Tibial nerve (tissue), 3 donors: ENCODE results near the gene XRCC4.

Experiments
- CTCF ChIP-seq, 5 experiments: fragments of 200-600 bp in 3 of 5; fragments of 450-650 bp in 2 of 5; sonication (generic) in 3 of 5; IDR thresholded peaks; one replicate each; pipeline ENCODE4 v1.5.1; 2016 to 2019; ENCODE audit warnings: antibody characterized with exemption in 5 of 5, mild to moderate bottlenecking in 3 of 5, moderate library complexity in 2 of 5
- POLR2A ChIP-seq, 2 donors: fragments of 450-650 bp; IDR thresholded peaks; one replicate each; pipeline ENCODE4 v1.6.1; 2017; ENCODE audit warnings: antibody characterized with exemption in 2 of 2, mild to moderate bottlenecking in 2 of 2, moderate library complexity in 2 of 2

GRCh38 chr5:83069096-83069799 is 8.1 kb upstream of the XRCC4 start:
- TF ChIP-seq CTCF (IDR thresholded peaks at IDR 0.05) (no peak), POLR2A (IDR thresholded peaks at IDR 0.05) (no peak)
